Psoas muscle (tissue), 8 donors: ENCODE results near the gene SPTBN1. TPM values are rescaled to one million over a fixed set of nuclear protein-coding genes. Genes with fewer than 3 reads are reported as not detected.

Source experiments
- ATAC-seq, 4 donors: fragments of 200-7000 bp; cut with Tn5 transposase; one replicate each; pipeline ENCODE4 v1.9.1; 2020; ENCODE audit warnings: moderate library complexity in 3 of 4, mild to moderate bottlenecking in 2 of 4
- DNase-seq, 2 donors: peaks; one replicate each; pipeline ENCODE4 v3.0.0-alpha.2; 2020
- H3K27ac ChIP-seq: fragments of 200-600 bp; one replicate; pipeline ENCODE4 v1.8.0; 2022
- H3K27me3 ChIP-seq, 3 donors: fragments of 200-600 bp in 1 of 3; one replicate each; pipeline versions ENCODE4 v1.6.1 to v1.8.0; 2013 to 2022; ENCODE audit warnings: low read length in 2 of 3, mild to moderate bottlenecking in 2 of 3, moderate library complexity in 1 of 3; ENCODE audit not compliant: insufficient read depth in 3 of 3
- H3K36me3 ChIP-seq, 2 donors: fragments of 200-600 bp in 1 of 2; one replicate each; pipeline versions ENCODE4 v1.6.1 to v1.8.0; 2013 to 2022; ENCODE audit warnings: low read depth in 1 of 2, mild to moderate bottlenecking in 1 of 2, moderate library complexity in 1 of 2; ENCODE audit not compliant: insufficient read depth in 1 of 2
- H3K4me1 ChIP-seq: fragments of 200-600 bp; one replicate; pipeline ENCODE4 v1.8.0; 2022
- H3K4me3 ChIP-seq: fragments of 200-600 bp; one replicate; pipeline ENCODE4 v1.8.0; 2022; ENCODE audit warnings: mild to moderate bottlenecking
- H3K9me3 ChIP-seq: fragments of 200-600 bp; one replicate; pipeline ENCODE4 v1.8.0; 2022
- CTCF ChIP-seq: fragments of 200-600 bp; IDR thresholded peaks from one replicate; pipeline ENCODE4 v1.8.0; 2022; ENCODE audit warnings: antibody characterized with exemption
- WGBS, 3 donors: extraction: QIAGEN DNeasy Blood & Tissue Kit; methylation state at CpG; one replicate each; pipeline versions ENCODE4 v1.1.6 to v1.1.7; 2013; 5-methylcytosine and 5-hydroxymethylcytosine counted together
- intact Hi-C, 2 donors: fragments of 100-400 bp; cut with DNase I; formaldehyde crosslinking; loops; one replicate each; pipeline versions ENCODE4 v1.11.0 to v1.14.2; 2022
- polyA plus RNA-seq, 3 donors: library from polyadenylated mRNA; stranded (reverse); fragments of 200-250 nt; gene quantifications; one replicate each; pipeline ENCODE4 v1.2.3, GENCODE V29; 2013
- total RNA-seq, 4 donors: library from RNA; stranded (reverse); fragmentation: NEBNext Ultra II Directional in 2 of 4; extraction: Animal tissue kit (Norgen Biotek cat#: 25700) in 2 of 4; gene quantifications; one replicate each; pipeline versions ENCODE4 v1.2.1 to v1.2.4, GENCODE V29; 2021 to 2023
- donor health status: healthy with polysubstance abuse.
- donor health status: DM: no; HTN: no; CAD: no; lungs with moderate emphysema.
- donor health status: Bipolar disorder and iron deficiency.
- donor health status: healthy.
- donor health status: DM: yes; HTN: yes; CAD: no.
- donor health status: DM: no; HTN: no; CAD: no.
- donor health status: DM: no; HTN: no; CAD: no.
- donor health status: DM: yes; HTN: yes; CAD: no.

SPTBN1 gene
- total and polyA plus RNA-seq, 7 donors: 22.9 to 180 (median 87.8) TPM

GRCh38 chr2:54444503-54444902 lies 11.6 kb upstream of the SPTBN1 start:
- DNase-seq: peak in 1 of 2 donors; percentile 26
- Histone ChIP-seq H3K4me3 (no peak overlapping the region), H3K36me3 (no peaks in the 10 kb centered on the region), H3K9me3 (no peaks in the 10 kb centered on the region), H3K4me1 (no peaks in the 10 kb centered on the region), H3K27ac (no peak overlapping the region), H3K27me3 (no peaks in the 10 kb centered on the region)
- intact Hi-C loops: no loop called here
- no peak for TF ChIP-seq CTCF
- 85 to 92% (median 89%) methylated on average over 1 of the region's 1 CpG for WGBS, 3 donors
- no peak for ATAC-seq

GRCh38 chr2:54446122-54446521 lies 10.0 kb upstream of the SPTBN1 start:
- no peak for TF ChIP-seq CTCF
- intact Hi-C loops: no loop called here
- Histone ChIP-seq H3K4me3 (no peak overlapping the region), H3K4me1 (no peaks in the 10 kb centered on the region), H3K27me3 (no peaks in the 10 kb centered on the region), H3K36me3 (no peaks in the 10 kb centered on the region), H3K9me3 (no peaks in the 10 kb centered on the region), H3K27ac (no peak overlapping the region)
- no peak for DNase-seq
- no peak for ATAC-seq

GRCh38 chr2:54446625-54447024 lies 9.5 kb upstream of the SPTBN1 start:
- H3K27me3 ChIP-seq: no peaks in the 10 kb centered on the region
- no peaks in the 10 kb centered on the region for H3K36me3 ChIP-seq
- WGBS, 3 donors: 74 to 77% (median 74%) methylated on average over 2 of the region's 2 CpGs
- no peak overlapping the region for H3K4me3 ChIP-seq
- DNase-seq: no peak
- H3K4me1 ChIP-seq: no peaks in the 10 kb centered on the region
- intact Hi-C loops: no loop called here
- TF ChIP-seq CTCF: no peak
- no peak for ATAC-seq
- H3K27ac ChIP-seq: no peak overlapping the region
- H3K9me3 ChIP-seq: no peaks in the 10 kb centered on the region

- no peak for ATAC-seq
- intact Hi-C loops: loop anchor here in 1 of 2 donors (5.0 kb wide), 3 partner anchors 73 to 332 kb away; a partner anchor contains a TSS
- WGBS, 3 donors: 58 to 64% (median 63%) methylated on average over 4 of the region's 4 CpGs
Observed at GRCh38 chr2:54454548-54455130, 1.5 kb upstream of the SPTBN1 start.

More at GRCh38 chr2:54454548-54455130, 1.5 kb upstream of the SPTBN1 start:
- peaks cover 11% of the 10 kb centered on the region for H3K4me1 ChIP-seq
- TF ChIP-seq CTCF: no peak
- no peaks in the 10 kb centered on the region for H3K27me3 ChIP-seq
- DNase-seq: no peak
- no peaks in the 10 kb centered on the region for H3K36me3 ChIP-seq
- H3K9me3 ChIP-seq: no peaks in the 10 kb centered on the region
- peak overlapping the region; percentile 87 for H3K27ac ChIP-seq
- H3K4me3 ChIP-seq: peak overlapping the region; percentile 85
